ENCODE results near the gene SHF. TPM values are rescaled to one million over a fixed set of nuclear protein-coding genes. Genes with fewer than 3 reads are reported as not detected.

The SHF gene
- total and polyA plus RNA-seq, 2 donors (not counting 3 experiments of a cell fraction or from before 2014, with no cell fraction given) = 2.8 to 5.2 TPM

GRCh38 chr15:45167631-45168205, 20.0 kb downstream of the SHF start:
- H3K9me3 ChIP-seq (replicated peaks; ENCODE audit: control insufficient read depth, insufficient read depth, low read length) = no peaks in the 10 kb centered on the region
- H3K79me2 ChIP-seq (ENCODE audit: control insufficient read depth, insufficient read depth, low read length) = no peaks in the 10 kb centered on the region
- H3K4me3 ChIP-seq (replicated peaks in 1 of 3; ENCODE audit: insufficient read depth in 1 of 3, low read depth in 1 of 3, low read length in 3 of 3) = no peak overlapping the region
- H4K20me1 ChIP-seq (replicated peaks; ENCODE audit: control insufficient read depth, extremely low read depth, insufficient read depth, low read length) = no peaks in the 10 kb centered on the region
- DNase-seq (ENCODE audit: low read depth, low spot score) = no peak
- no TSS peak for BruUV-seq (replicated peaks)
- no peak overlapping the region for H3K9ac ChIP-seq (replicated peaks; ENCODE audit: extremely low read depth, insufficient read depth, low read length)
- ChIA-PET CTCF (interaction anchor here (0.9 to 2.2 kb wide), 9 partner anchors 9 to 290 kb away, joined by 3 to 8 read pairs (median 4); no protein-coding TSS in a partner anchor), POLR2A (interaction anchor here (0.8 kb wide), 1 partner anchor 14 kb away, joined by 3 read pairs; no protein-coding TSS in a partner anchor)
- peak overlapping the region; percentile 5 for H2AFZ ChIP-seq (ENCODE audit: low read depth, low read length)
- peaks cover 3% of the 10 kb centered on the region for H3K4me1 ChIP-seq (ENCODE audit: control insufficient read depth, extremely low read depth, insufficient read depth, low read length)
- intact Hi-C loops (cut with micrococcal nuclease) (loop anchor here (1.0 kb wide), 2 partner anchors 31 to 109 kb away; no protein-coding TSS in a partner anchor), dilution Hi-C loops (cut with MboI; ENCODE audit: extremely low pct_ligation_motif_present, low sequenced_read_pairs) (no loop called here)
- H3K4me2 ChIP-seq (ENCODE audit: insufficient read depth, low read length) = no peak overlapping the region
- H3K27me3 ChIP-seq (ENCODE audit: control insufficient read depth in 2 of 2, insufficient read depth in 2 of 2, low read length in 2 of 2) = no peaks in the 10 kb centered on the region
- no peak for FAIRE-seq
- no peaks in the 10 kb centered on the region for H3K36me3 ChIP-seq (ENCODE audit: control insufficient read depth in 2 of 2, extremely low read depth in 1 of 2, insufficient read depth in 2 of 2, low read length in 2 of 2)
- TF ChIP-seq POLR2A (IDR thresholded peaks at IDR 0.05; ENCODE audit: low read depth, low read length) (no peak), MAX (IDR thresholded peaks at IDR 0.05; ENCODE audit: insufficient read depth, insufficient read length) (no peak), EZH2 (IDR thresholded peaks at IDR 0.05; ENCODE audit: borderline replicate concordance, low read depth, low read length, severe bottlenecking) (no peak), POLR2AphosphoS5 (IDR thresholded peaks at IDR 0.05; ENCODE audit: insufficient read depth, low read depth, low read length) (no peak), FOS (IDR thresholded peaks at IDR 0.05; ENCODE audit: borderline replicate concordance, insufficient read depth, low read length) (no peak)
- no peaks in the 10 kb centered on the region for H3K9me1 ChIP-seq (replicated peaks; ENCODE audit: control insufficient read depth, extremely low read depth, insufficient read depth, low read length)
- no peak overlapping the region for H3K27ac ChIP-seq (ENCODE audit: insufficient read depth, low read depth, low read length)

Data from endothelial cell of umbilical vein (primary cell).